Measurements from ENCODE around the gene PSMC5.
"Not testable (repeated sequence)": the region's sequence is repeated elsewhere in the genome, so short reads cannot be mapped to it uniquely, and the experiment has no call there.

Gene PSMC5

GRCh38 chr17:63837962-63838600, 10.8 kb downstream of the PSMC5 start:
- Mint-ChIP-seq H3K27ac (peak overlapping the region; percentile 12), H3K4me3 (no peak overlapping the region), H3K4me1 (ENCODE audit: low read depth) (peaks cover 58% of the 10 kb centered on the region), H3K36me3 (ENCODE audit: low read depth) (peaks cover 75% of the 10 kb centered on the region), H3K9me3 (no peaks in the 10 kb centered on the region), H3K27me3 (no peaks in the 10 kb centered on the region)
- intact Hi-C loops (cut with micrococcal nuclease), result no loop called here

GRCh38 chr17:63838631-63839171, 11.5 kb downstream of the PSMC5 start:
- H3K27ac Mint-ChIP-seq, result peak overlapping the region; percentile 12
- no peaks in the 10 kb centered on the region for H3K27me3 Mint-ChIP-seq
- H3K4me3 Mint-ChIP-seq, result no peak overlapping the region
- H3K4me1 Mint-ChIP-seq (ENCODE audit: low read depth), result peaks cover 64% of the 10 kb centered on the region
- peaks cover 69% of the 10 kb centered on the region for H3K36me3 Mint-ChIP-seq (ENCODE audit: low read depth)
- no peaks in the 10 kb centered on the region for H3K9me3 Mint-ChIP-seq
- intact Hi-C loops (cut with micrococcal nuclease), result no loop called here

- H3K27ac Mint-ChIP-seq, result peak overlapping the region; percentile 93
- peaks cover 49% of the 10 kb centered on the region for H3K36me3 Mint-ChIP-seq (ENCODE audit: low read depth)
- intact Hi-C loops (cut with micrococcal nuclease), result loop anchor here (1.0 to 5.0 kb wide), 4 partner anchors 9 to 403 kb away; partner anchors contain the start of genes CCDC47, DDX42 and STRADA
- no peaks in the 10 kb centered on the region for H3K27me3 Mint-ChIP-seq
- peak overlapping the region; percentile 87 for H3K4me3 Mint-ChIP-seq
- H3K9me3 Mint-ChIP-seq, result no peaks in the 10 kb centered on the region
- peaks cover 51% of the 10 kb centered on the region for H3K4me1 Mint-ChIP-seq (ENCODE audit: low read depth)
These were observed 13.5 kb downstream of the PSMC5 start for GRCh38 chr17:63840591-63841349.

GRCh38 chr17:63841350-63842172, 14.3 kb downstream of the PSMC5 start:
- Mint-ChIP-seq H3K36me3 (ENCODE audit: low read depth) (peaks cover 41% of the 10 kb centered on the region), H3K27ac (peak overlapping the region; percentile 93), H3K4me1 (ENCODE audit: low read depth) (peaks cover 49% of the 10 kb centered on the region), H3K4me3 (peak overlapping the region; percentile 87), H3K27me3 (no peaks in the 10 kb centered on the region), H3K9me3 (no peaks in the 10 kb centered on the region)
- intact Hi-C loops (cut with micrococcal nuclease), result loop anchor here (1.0 to 5.0 kb wide), 5 partner anchors 8 to 404 kb away; partner anchors contain the start of genes CCDC47, DDX42, FTSJ3 and PSMC5

GRCh38 chr17:63842173-63842539, 14.9 kb downstream of the PSMC5 start:
- Mint-ChIP-seq H3K4me3 (peak overlapping the region; percentile 87), H3K27ac (peak overlapping the region; percentile 93)

GRCh38 chr17:63842540-63843386, 15.5 kb downstream of the PSMC5 start, which contains the start of gene SMARCD2:
Gene SMARCD2 (minus strand): TSS chr17:63842685. CDS start chr17:63842674, 11 bp downstream.
- peak within 1 kb of the TSS; percentile 87 for H3K4me3 Mint-ChIP-seq
- H3K27ac Mint-ChIP-seq, result peak within 1 kb of the TSS; percentile 93
- peaks cover 1% of the 10 kb centered on the region for H3K9me3 Mint-ChIP-seq
- no peaks in the 10 kb centered on the region for H3K27me3 Mint-ChIP-seq
- H3K36me3 Mint-ChIP-seq (ENCODE audit: low read depth), result peaks cover 29% of the 10 kb centered on the region
- intact Hi-C loops (cut with micrococcal nuclease), result loop anchor here (1.0 to 5.0 kb wide), 4 partner anchors 15 to 405 kb away; partner anchors contain the start of genes CCDC47, DDX42, FTSJ3 and PSMC5
- H3K4me1 Mint-ChIP-seq (ENCODE audit: low read depth), result peaks cover 49% of the 10 kb centered on the region

More at GRCh38 chr17:63842173-63842539, 14.9 kb downstream of the PSMC5 start:
- intact Hi-C loops (cut with micrococcal nuclease), result loop anchor here (1.0 to 5.0 kb wide), 4 partner anchors 15 to 405 kb away; partner anchors contain the start of genes CCDC47, DDX42, FTSJ3 and PSMC5
- Mint-ChIP-seq H3K4me1 (ENCODE audit: low read depth) (peaks cover 49% of the 10 kb centered on the region), H3K27me3 (no peaks in the 10 kb centered on the region), H3K36me3 (ENCODE audit: low read depth) (peaks cover 35% of the 10 kb centered on the region), H3K9me3 (no peaks in the 10 kb centered on the region)

GRCh38 chr17:63843387-63843888, 16.2 kb downstream of the PSMC5 start:
- Mint-ChIP-seq H3K4me3 (peak overlapping the region; percentile 87), H3K4me1 (ENCODE audit: low read depth) (peaks cover 48% of the 10 kb centered on the region), H3K27ac (peak overlapping the region; percentile 93), H3K36me3 (ENCODE audit: low read depth) (peaks cover 22% of the 10 kb centered on the region)
- intact Hi-C loops (cut with micrococcal nuclease), result loop anchor here (5.0 kb wide), 3 partner anchors 71 to 406 kb away; partner anchors contain the start of genes CCDC47, DDX42 and STRADA
- not testable (repeated sequence) for H3K27me3 Mint-ChIP-seq, H3K9me3 Mint-ChIP-seq

GRCh38 chr17:63843910-63844677, 16.9 kb downstream of the PSMC5 start:
- intact Hi-C loops (cut with micrococcal nuclease), result loop anchor here (5.0 kb wide), 3 partner anchors 72 to 407 kb away; partner anchors contain the start of genes CCDC47, DDX42 and STRADA
- H3K4me1 Mint-ChIP-seq (ENCODE audit: low read depth), result peaks cover 46% of the 10 kb centered on the region
- peaks cover 8% of the 10 kb centered on the region for H3K9me3 Mint-ChIP-seq
- peak overlapping the region; percentile 93 for H3K27ac Mint-ChIP-seq
- H3K36me3 Mint-ChIP-seq (ENCODE audit: low read depth), result peaks cover 18% of the 10 kb centered on the region
- H3K27me3 Mint-ChIP-seq, result no peaks in the 10 kb centered on the region
- H3K4me3 Mint-ChIP-seq, result peak overlapping the region; percentile 87

- no peak overlapping the region for H3K27ac Mint-ChIP-seq
- peaks cover 40% of the 10 kb centered on the region for H3K4me1 Mint-ChIP-seq (ENCODE audit: low read depth)
- H3K36me3 Mint-ChIP-seq (ENCODE audit: low read depth), result peaks cover 18% of the 10 kb centered on the region
- intact Hi-C loops (cut with micrococcal nuclease), result no loop called here
- no peak overlapping the region for H3K4me3 Mint-ChIP-seq
- H3K9me3 Mint-ChIP-seq, result peaks cover 8% of the 10 kb centered on the region
- peaks cover 7% of the 10 kb centered on the region for H3K27me3 Mint-ChIP-seq
These were observed 18.3 kb downstream of the PSMC5 start for GRCh38 chr17:63845509-63845908.

- Mint-ChIP-seq H3K9me3 (peaks cover 8% of the 10 kb centered on the region), H3K4me3 (no peak overlapping the region), H3K36me3 (ENCODE audit: low read depth) (no peaks in the 10 kb centered on the region), H3K27ac (peak overlapping the region; percentile 59), H3K27me3 (peaks cover 7% of the 10 kb centered on the region), H3K4me1 (ENCODE audit: low read depth) (peaks cover 28% of the 10 kb centered on the region)
- intact Hi-C loops (cut with micrococcal nuclease), result no loop called here
These were observed 20.5 kb downstream of the PSMC5 start for GRCh38 chr17:63847525-63848249.

GRCh38 chr17:63848834-63849689, 21.8 kb downstream of the PSMC5 start:
- H3K36me3 Mint-ChIP-seq (ENCODE audit: low read depth), result no peaks in the 10 kb centered on the region
- peak overlapping the region; percentile 99 for H3K27ac Mint-ChIP-seq
- H3K27me3 Mint-ChIP-seq, result peaks cover 7% of the 10 kb centered on the region
- intact Hi-C loops (cut with micrococcal nuclease), result loop anchor here (1.0 kb wide), 1 partner anchor 8 kb away; no protein-coding TSS in a partner anchor
- peaks cover 18% of the 10 kb centered on the region for H3K4me1 Mint-ChIP-seq (ENCODE audit: low read depth)
- peaks cover 8% of the 10 kb centered on the region for H3K9me3 Mint-ChIP-seq
- peak overlapping the region; percentile 83 for H3K4me3 Mint-ChIP-seq
